AG08396 (cell line): ENCODE measurements around the gene CYBC1.
A peak's percentile ranks its signal among the peaks of the same experiment; 100 is the strongest.
"Not testable (repeated sequence)": the region's sequence is repeated elsewhere in the genome, so short reads cannot be mapped to it uniquely, and the experiment has no call there.

Experiments used
- DNase-seq: peaks from one replicate; pipeline ENCODE4 v3.0.0; 2012; ENCODE audit warnings: low spot score, mixed read lengths

Gene CYBC1

GRCh38 chr17:82477934-82478333 is 27.4 kb upstream of the CYBC1 start:
- no peak for DNase-seq

GRCh38 chr17:82475458-82475857 is 24.9 kb upstream of the CYBC1 start:
- DNase-seq, result no peak

- no peak for DNase-seq
These were observed 23.9 kb upstream of the CYBC1 start for GRCh38 chr17:82474223-82475010.

GRCh38 chr17:82470065-82470464 is 19.5 kb upstream of the CYBC1 start:
- DNase-seq, result no peak

GRCh38 chr17:82468692-82469091 is 18.1 kb upstream of the CYBC1 start:
- no peak for DNase-seq

GRCh38 chr17:82465023-82465603 is 14.6 kb upstream of the CYBC1 start:
- no peak for DNase-seq

GRCh38 chr17:82464567-82464929 is 14.0 kb upstream of the CYBC1 start:
- no peak for DNase-seq

GRCh38 chr17:82463925-82464566 is 13.5 kb upstream of the CYBC1 start:
- DNase-seq, result no peak

- DNase-seq, result no peak
These were observed 12.8 kb upstream of the CYBC1 start for GRCh38 chr17:82463391-82463790.

GRCh38 chr17:82461827-82462524 is 11.4 kb upstream of the CYBC1 start:
- DNase-seq, result no peak

GRCh38 chr17:82459936-82460335 is 9.4 kb upstream of the CYBC1 start:
- not testable (repeated sequence) for DNase-seq

GRCh38 chr17:82458885-82459424 is 8.4 kb upstream of the CYBC1 start:
- peak; percentile 45 for DNase-seq

GRCh38 chr17:82458179-82458884 is 7.8 kb upstream of the CYBC1 start, which contains the start of gene NARF:
NARF (plus strand) TSS chr17:82458741; CDS start chr17:82458804, 63 bp downstream.
- peak; percentile 99 for DNase-seq

GRCh38 chr17:82457929-82458178 is 7.3 kb upstream of the CYBC1 start:
- peak; percentile 98 for DNase-seq

GRCh38 chr17:82457073-82457928 is 6.7 kb upstream of the CYBC1 start:
- no peak for DNase-seq

- DNase-seq, result not testable (repeated sequence)
These were observed 3.2 kb upstream of the CYBC1 start for GRCh38 chr17:82453706-82454105.

GRCh38 chr17:82453151-82453550 is 2.6 kb upstream of the CYBC1 start:
- DNase-seq, result not testable (repeated sequence)

- no peak for DNase-seq
These were observed 1.6 kb upstream of the CYBC1 start for GRCh38 chr17:82452162-82452561.

GRCh38 chr17:82449883-82450356 is 632 bp downstream of the CYBC1 start:
- DNase-seq, result no peak

- DNase-seq, result no peak
These were observed 1.2 kb downstream of the CYBC1 start for GRCh38 chr17:82449131-82449882.
